HFFc6 (cell line): ENCODE data around the gene PIK3R5. TPM values are rescaled to one million over a fixed set of nuclear protein-coding genes. Genes with fewer than 3 reads are reported as not detected.

Experiments used
- DNase-seq: peaks from one replicate; pipeline ENCODE4 v3.0.0-alpha.2; 2018
- H3K27ac Mint-ChIP-seq: 2 replicates; pipeline ENCODE4 v1.8.0; 2020; ENCODE audit warnings: mild to moderate bottlenecking, mixed read lengths
- H3K27me3 Mint-ChIP-seq: 2 replicates; pipeline ENCODE4 v1.8.0; 2021; ENCODE audit warnings: mild to moderate bottlenecking, moderate library complexity, mixed read lengths; ENCODE audit not compliant: insufficient read depth
- H3K36me3 Mint-ChIP-seq: 2 replicates; pipeline ENCODE4 v1.8.0; 2021; ENCODE audit warnings: low read depth, mixed read lengths
- H3K4me1 Mint-ChIP-seq: 2 replicates; pipeline ENCODE4 v1.8.0; 2020; ENCODE audit warnings: low read depth, mixed read lengths
- H3K4me3 Mint-ChIP-seq: 2 replicates; pipeline ENCODE4 v1.8.0; 2020; ENCODE audit warnings: mild to moderate bottlenecking, moderate library complexity, mixed read lengths
- H3K9me3 Mint-ChIP-seq: 2 replicates; pipeline ENCODE4 v1.8.0; 2020; ENCODE audit warnings: mild to moderate bottlenecking, mixed read lengths
- CTCF ChIP-seq: fragments of 200-600 bp; sonication (generic); IDR thresholded peaks from 2 replicates; pipeline ENCODE4 v1.5.0; 2021; ENCODE audit warnings: antibody characterized with exemption, mild to moderate bottlenecking
- total RNA-seq, 6 experiments: library from RNA; stranded (reverse); fragmentation: NEBNext Ultra II Directional; extraction: Animal tissue kit (Norgen Biotek cat#: 25700); gene quantifications; 2 replicates in 1 of 6; 3 replicates in 5 of 6; pipeline ENCODE4 v1.2.3, GENCODE V29; 2021

The PIK3R5 gene
- total RNA-seq, 6 experiments from 2014 or later, result not detected

GRCh38 chr17:8865385-8865784, 100.1 kb downstream of the PIK3R5 start:
- no peaks in the 10 kb centered on the region for H3K4me1 Mint-ChIP-seq
- DNase-seq, result no peak
- H3K27me3 Mint-ChIP-seq, result peaks cover 5% of the 10 kb centered on the region; the same call in 1 of the 2 replicates
- no peak overlapping the region for H3K27ac Mint-ChIP-seq
- H3K4me3 Mint-ChIP-seq, result no peak overlapping the region
- H3K9me3 Mint-ChIP-seq, result peaks cover 26% of the 10 kb centered on the region; the same call in 1 of the 2 replicates
- TF ChIP-seq CTCF, result no peak
- no peaks in the 10 kb centered on the region for H3K36me3 Mint-ChIP-seq

GRCh38 chr17:8862213-8863056, 103.1 kb downstream of the PIK3R5 start:
- Mint-ChIP-seq H3K9me3 (peaks cover 19% of the 10 kb centered on the region; the same call in 1 of the 2 replicates), H3K4me1 (no peaks in the 10 kb centered on the region), H3K27me3 (no peaks in the 10 kb centered on the region), H3K36me3 (no peaks in the 10 kb centered on the region), H3K27ac (no peak overlapping the region), H3K4me3 (no peak overlapping the region)
- no peak for TF ChIP-seq CTCF
- DNase-seq, result no peak

GRCh38 chr17:8861495-8862181, 103.9 kb downstream of the PIK3R5 start:
- Mint-ChIP-seq H3K27me3 (no peaks in the 10 kb centered on the region), H3K4me1 (no peaks in the 10 kb centered on the region), H3K4me3 (no peak overlapping the region), H3K9me3 (peaks cover 13% of the 10 kb centered on the region; the same call in 1 of the 2 replicates), H3K27ac (no peak overlapping the region), H3K36me3 (no peaks in the 10 kb centered on the region)
- no peak for TF ChIP-seq CTCF
- no peak for DNase-seq

- no peak for TF ChIP-seq CTCF
- no peaks in the 10 kb centered on the region for H3K4me1 Mint-ChIP-seq
- H3K36me3 Mint-ChIP-seq, result no peaks in the 10 kb centered on the region
- no peak for DNase-seq
- no peak overlapping the region for H3K27ac Mint-ChIP-seq
- no peak overlapping the region for H3K4me3 Mint-ChIP-seq
- peaks cover 8% of the 10 kb centered on the region; the same call in 1 of the 2 replicates for H3K9me3 Mint-ChIP-seq
- H3K27me3 Mint-ChIP-seq, result no peaks in the 10 kb centered on the region
Measured at GRCh38 chr17:8859804-8860430, 105.6 kb downstream of the PIK3R5 start.

- DNase-seq, result no peak
- no peaks in the 10 kb centered on the region for H3K4me1 Mint-ChIP-seq
Measured at GRCh38 chr17:8859027-8859803, 106.3 kb downstream of the PIK3R5 start.

More at GRCh38 chr17:8859027-8859803, 106.3 kb downstream of the PIK3R5 start:
- H3K4me3 Mint-ChIP-seq, result no peak overlapping the region
- H3K27ac Mint-ChIP-seq, result no peak overlapping the region
- no peaks in the 10 kb centered on the region for H3K27me3 Mint-ChIP-seq
- no peak for TF ChIP-seq CTCF
- peaks cover 4% of the 10 kb centered on the region; the same call in 1 of the 2 replicates for H3K9me3 Mint-ChIP-seq
- no peaks in the 10 kb centered on the region for H3K36me3 Mint-ChIP-seq
